OCI-LY7 (cell line): Measurements from ENCODE around the gene ACTN1. TPM values are rescaled to one million over a fixed set of nuclear protein-coding genes. Genes with fewer than 3 reads are reported as not detected.

Source experiments
- BruUV-seq: library from RNA; stranded (reverse); fragments of 400-500 nt; replicated peaks from 2 replicates; lab custom pipeline; 2021; lab: Mats Ljungman, UMichigan
- CTCF ChIA-PET: fragments of 300-600 bp; sonication (Branson Sonifier 250); formaldehyde crosslinking; loops from one replicate; lab custom pipeline; 2022; ENCODE audit warnings: antibody characterized with exemption; ENCODE audit not compliant: unreplicated experiment; lab: Charles Lee
- POLR2A ChIA-PET: fragments of 300-600 bp; sonication (Branson Sonifier 250); formaldehyde crosslinking; loops from one replicate; lab custom pipeline; 2022; ENCODE audit warnings: antibody characterized with exemption; lab: Charles Lee
- DNase-seq: peaks from one replicate; pipeline ENCODE4 v3.0.0-alpha.2; 2015; ENCODE audit warnings: low spot score
- H2AFZ ChIP-seq: fragments of 200-600 bp; sonication (generic), shearing (Covaris generic); 2 replicates; pipeline ENCODE4 v1.6.1; 2014; ENCODE audit warnings: mild to moderate bottlenecking, antibody characterized with exemption, low read length, moderate library complexity
- H3K27ac ChIP-seq: fragments of 200-600 bp; sonication (generic); 2 replicates; pipeline ENCODE4 v1.5.1; 2014; ENCODE audit warnings: mixed run types, low read depth, mild to moderate bottlenecking, moderate library complexity, low read length, inconsistent platforms; ENCODE audit not compliant: poor library complexity, severe bottlenecking
- H3K36me3 ChIP-seq: fragments of 200-600 bp; sonication (generic); 2 replicates; pipeline ENCODE4 v1.6.1; 2014; ENCODE audit warnings: mild to moderate bottlenecking, antibody characterized with exemption, low read length, moderate library complexity, mixed read lengths; ENCODE audit not compliant: insufficient read depth
- H3K4me1 ChIP-seq: fragments of 200-600 bp; sonication (generic); 2 replicates; pipeline ENCODE4 v1.5.1; 2014; ENCODE audit warnings: mild to moderate bottlenecking, low read length; ENCODE audit not compliant: insufficient read depth, poor library complexity, severe bottlenecking
- H3K4me2 ChIP-seq: fragments of 200-600 bp; sonication (generic); 2 replicates; pipeline ENCODE4 v1.6.1; 2014; ENCODE audit warnings: mild to moderate bottlenecking, low read length
- H3K4me3 ChIP-seq: fragments of 200-600 bp; sonication (generic); 2 replicates; pipeline ENCODE4 v1.5.1; 2014; ENCODE audit warnings: mild to moderate bottlenecking, low read depth, low read length; ENCODE audit not compliant: poor library complexity, severe bottlenecking
- H3K79me2 ChIP-seq: fragments of 200-600 bp; sonication (generic); 2 replicates; pipeline ENCODE4 v1.6.1; 2016; ENCODE audit warnings: low read depth, mild to moderate bottlenecking, low read length, moderate library complexity, mixed read lengths; ENCODE audit not compliant: insufficient read depth
- H3K9me2 ChIP-seq: fragments of 200-600 bp; sonication (generic); 2 replicates; pipeline ENCODE4 v1.6.1; 2016; ENCODE audit warnings: mild to moderate bottlenecking, low read length, mixed read lengths; ENCODE audit not compliant: insufficient read depth
- H3K9me3 ChIP-seq: fragments of 200-600 bp; sonication (generic); 2 replicates; pipeline ENCODE4 v1.6.1; 2014; ENCODE audit warnings: mild to moderate bottlenecking, mixed run types, low read length, mixed read lengths
- H4K20me1 ChIP-seq: fragments of 200-600 bp; sonication (generic); 2 replicates; pipeline ENCODE4 v1.6.1; 2014; ENCODE audit warnings: mild to moderate bottlenecking, antibody characterized with exemption, low read length, moderate library complexity, mixed read lengths; ENCODE audit not compliant: insufficient read depth
- CTCF ChIP-seq: fragments of 200-600 bp; sonication (generic); conservative IDR thresholded peaks from 2 replicates; pipeline ENCODE4 v1.5.1; 2014; ENCODE audit warnings: mild to moderate bottlenecking, antibody characterized with exemption, low read length, moderate library complexity, mixed read lengths
- EZH2phosphoT487 ChIP-seq: fragments of 200-600 bp; sonication (generic); IDR thresholded peaks from 2 replicates; pipeline ENCODE4 v1.6.1; 2018; ENCODE audit warnings: low read depth, borderline replicate concordance, mild to moderate bottlenecking, mixed run types, antibody characterized with exemption, low read length, moderate library complexity, mixed read lengths
- intact Hi-C: fragments of 100-400 bp; cut with micrococcal nuclease; formaldehyde crosslinking; loops from one replicate; pipeline ENCODE4 v1.10.0; 2022; ENCODE audit not compliant: unreplicated experiment
- total RNA-seq, 2 experiments: library from RNA; depleted of rRNA in 1 of 2; stranded (reverse); fragments of >200 nt in 1 of 2; shearing (Covaris generic) in 1 of 2; gene quantifications; 2 replicates each; pipeline ENCODE4 v1.2.3, GENCODE V29; 2014 to 2022

The ACTN1 gene
- total RNA-seq, 2 experiments from 2014 or later: 0.51 to 1.8 TPM

GRCh38 chr14:68897559-68898155, 81.4 kb downstream of the ACTN1 start:
- no peaks in the 10 kb centered on the region for H3K9me3 ChIP-seq
- TF ChIP-seq EZH2phosphoT487: no peak
- TF ChIP-seq CTCF: no peak
- H3K79me2 ChIP-seq: no peaks in the 10 kb centered on the region
- no peak overlapping the region for H3K4me2 ChIP-seq
- H3K4me1 ChIP-seq: no peaks in the 10 kb centered on the region
- H2AFZ ChIP-seq: no peak overlapping the region
- no peak overlapping the region for H3K27ac ChIP-seq
- no peaks in the 10 kb centered on the region for H3K36me3 ChIP-seq
- no peak for DNase-seq
- intact Hi-C loops: no loop called here
- H4K20me1 ChIP-seq: no peaks in the 10 kb centered on the region
- no peaks in the 10 kb centered on the region for H3K9me2 ChIP-seq
- ChIA-PET CTCF (no interaction called here), POLR2A (no interaction called here)
- H3K4me3 ChIP-seq: no peak overlapping the region
- no TSS peak for BruUV-seq

GRCh38 chr14:68896132-68896531, 83.0 kb downstream of the ACTN1 start:
- no peak overlapping the region for H2AFZ ChIP-seq
- TF ChIP-seq EZH2phosphoT487 (no peak), CTCF (peak; percentile 77)
- H3K9me2 ChIP-seq: no peaks in the 10 kb centered on the region
- no peaks in the 10 kb centered on the region for H3K36me3 ChIP-seq
- ChIA-PET CTCF (no interaction called here), POLR2A (interaction anchor here (0.6 to 1.2 kb wide), 3 partner anchors 11 to 1057 kb away, joined by 3 to 6 read pairs (median 3); no protein-coding TSS in a partner anchor)
- no peaks in the 10 kb centered on the region for H3K4me1 ChIP-seq
- H4K20me1 ChIP-seq: no peaks in the 10 kb centered on the region
- intact Hi-C loops: no loop called here
- no peaks in the 10 kb centered on the region for H3K9me3 ChIP-seq
- no peak overlapping the region for H3K27ac ChIP-seq
- H3K79me2 ChIP-seq: no peaks in the 10 kb centered on the region
- H3K4me2 ChIP-seq: no peak overlapping the region
- BruUV-seq: no TSS peak
- no peak overlapping the region for H3K4me3 ChIP-seq
- peak; percentile 14 for DNase-seq
